Measurements from ENCODE around the gene PRKAA1. TPM values are rescaled to one million over a fixed set of nuclear protein-coding genes. Genes with fewer than 3 reads are reported as not detected.

The PRKAA1 gene
- total RNA-seq, 1 experiment from 2014 or later = 28.8 TPM

DNA sequence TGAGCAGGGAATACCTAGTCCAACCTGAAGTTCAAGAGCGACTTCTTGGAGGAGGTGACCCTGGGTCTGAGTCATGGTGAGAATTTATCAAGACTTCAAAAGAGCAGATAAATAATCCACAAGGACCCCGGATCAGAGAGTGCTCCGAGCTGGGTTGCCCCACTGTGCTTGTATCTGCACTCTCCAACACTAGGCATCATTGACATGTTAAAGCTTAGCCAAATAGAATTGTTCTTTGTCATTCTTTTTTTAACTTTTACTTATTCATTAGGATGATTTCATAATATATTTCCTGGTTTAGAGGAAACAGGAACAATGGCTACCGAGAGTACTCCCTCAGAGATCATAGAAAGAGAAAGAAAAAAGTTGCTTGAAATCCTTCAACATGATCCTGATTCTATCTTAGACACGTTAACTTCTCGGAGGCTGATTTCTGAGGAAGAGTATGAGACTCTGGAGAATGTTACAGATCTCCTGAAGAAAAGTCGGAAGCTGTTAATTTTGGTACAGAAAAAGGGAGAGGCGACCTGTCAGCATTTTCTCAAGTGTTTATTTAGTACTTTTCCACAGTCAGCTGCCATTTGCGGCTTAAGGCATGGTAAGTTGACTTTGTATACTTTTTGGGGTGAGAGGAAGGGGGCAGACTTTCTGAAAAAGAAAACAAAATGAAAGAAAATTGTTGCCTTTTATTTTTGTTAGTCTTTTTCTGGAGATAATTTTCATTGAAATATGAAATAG, 43.1 kb upstream of the PRKAA1 start, which contains the start of gene CARD6:
Gene CARD6 (plus strand): TSS at position 300 of the 738 bp plus-strand sequence. CDS start 16 bp downstream, at position 316.
- H3K36me3 Mint-ChIP-seq (ENCODE audit: insufficient read depth in 1 of 3, low read depth in 3 of 3) = no peaks in the 10 kb centered on the region
- Histone ChIP-seq H2AK5ac (ENCODE audit: insufficient read length, low read length) (no peak within 1 kb of the TSS), H3T11ph (ENCODE audit: low read length) (no peak within 1 kb of the TSS), H3K56ac (ENCODE audit: insufficient read length, low read depth, low read length) (no peak within 1 kb of the TSS), H3K4ac (ENCODE audit: low read depth, low read length) (no peak within 1 kb of the TSS), H4K5ac (ENCODE audit: insufficient read length, low read depth, low read length) (no peak within 1 kb of the TSS), H3K79me2 (ENCODE audit: insufficient read depth, low read length) (no peaks in the 10 kb centered on the region), H3K23ac (ENCODE audit: insufficient read length, low read depth, low read length) (no peak within 1 kb of the TSS), H3K18ac (ENCODE audit: insufficient read length, low read depth, low read length) (no peak within 1 kb of the TSS), H3K4me1 (ENCODE audit: insufficient read depth, low read length) (no peaks in the 10 kb centered on the region), H4K20me1 (ENCODE audit: control insufficient read depth, insufficient read depth, insufficient read length) (peaks cover 4% of the 10 kb centered on the region), H3K4me2 (ENCODE audit: insufficient read depth, insufficient read length, low read length) (peak within 1 kb of the TSS; percentile 69), H2AFZ (ENCODE audit: low read length) (peak within 1 kb of the TSS; percentile 95), H3K23me2 (ENCODE audit: insufficient read length, low read depth, low read length, poor library complexity, severe bottlenecking) (peaks cover 3% of the 10 kb centered on the region), H4K8ac (replicated peaks; ENCODE audit: insufficient read length, low read depth, low read length) (no peak within 1 kb of the TSS), H3K9me3 (ENCODE audit: control insufficient read depth, low read depth, low read length) (no peaks in the 10 kb centered on the region), H4K91ac (ENCODE audit: insufficient read length, low read depth, low read length) (no peak within 1 kb of the TSS), H3K27ac (ENCODE audit: insufficient read length, low read depth, low read length) (no peak within 1 kb of the TSS), H2BK20ac (ENCODE audit: low read depth, low read length, poor library complexity, severe bottlenecking) (no peak within 1 kb of the TSS), H3K14ac (ENCODE audit: insufficient read depth, low read length) (no peak within 1 kb of the TSS; the same call in 1 of the 2 replicates), H2BK120ac (ENCODE audit: low read depth, low read length, poor library complexity, severe bottlenecking) (no peak within 1 kb of the TSS), H2BK15ac (ENCODE audit: low read depth, low read length) (no peak within 1 kb of the TSS), H2BK5ac (ENCODE audit: insufficient read length, low read length) (no peak within 1 kb of the TSS), H3K27me3 (ENCODE audit: insufficient read depth, low read length) (no peaks in the 10 kb centered on the region), H3K79me1 (ENCODE audit: insufficient read depth, low read depth, low read length, poor library complexity, severe bottlenecking) (no peaks in the 10 kb centered on the region), H3K9ac (ENCODE audit: extremely low read depth, insufficient read length, low read length) (peak within 1 kb of the TSS; percentile 62), H2BK12ac (ENCODE audit: insufficient read length, low read depth, low read length) (no peak within 1 kb of the TSS)
- H3K9me3 Mint-ChIP-seq = no peaks in the 10 kb centered on the region; a peak in 1 of 5 replicates
- no CpG with 5 or more reads among the region's 9 CpGs for WGBS (ENCODE audit: extremely low coverage, insufficient read length, low lambda C conversion rate)
- H3K27ac Mint-ChIP-seq = peak within 1 kb of the TSS in 1 of 3 experiments; percentile 8; a peak in 2 of 7 replicates
- peaks cover 9 to 15% of the 10 kb centered on the region in 2 experiments for H3K4me1 Mint-ChIP-seq
- no peaks in the 10 kb centered on the region for H3K27me3 Mint-ChIP-seq (ENCODE audit: low read depth)
- H3K4me3 Mint-ChIP-seq = peak within 1 kb of the TSS; percentile 14 to 61; a peak in 4 of 5 replicates
- no peak for DNase-seq
- TF ChIP-seq, protein P1, sequence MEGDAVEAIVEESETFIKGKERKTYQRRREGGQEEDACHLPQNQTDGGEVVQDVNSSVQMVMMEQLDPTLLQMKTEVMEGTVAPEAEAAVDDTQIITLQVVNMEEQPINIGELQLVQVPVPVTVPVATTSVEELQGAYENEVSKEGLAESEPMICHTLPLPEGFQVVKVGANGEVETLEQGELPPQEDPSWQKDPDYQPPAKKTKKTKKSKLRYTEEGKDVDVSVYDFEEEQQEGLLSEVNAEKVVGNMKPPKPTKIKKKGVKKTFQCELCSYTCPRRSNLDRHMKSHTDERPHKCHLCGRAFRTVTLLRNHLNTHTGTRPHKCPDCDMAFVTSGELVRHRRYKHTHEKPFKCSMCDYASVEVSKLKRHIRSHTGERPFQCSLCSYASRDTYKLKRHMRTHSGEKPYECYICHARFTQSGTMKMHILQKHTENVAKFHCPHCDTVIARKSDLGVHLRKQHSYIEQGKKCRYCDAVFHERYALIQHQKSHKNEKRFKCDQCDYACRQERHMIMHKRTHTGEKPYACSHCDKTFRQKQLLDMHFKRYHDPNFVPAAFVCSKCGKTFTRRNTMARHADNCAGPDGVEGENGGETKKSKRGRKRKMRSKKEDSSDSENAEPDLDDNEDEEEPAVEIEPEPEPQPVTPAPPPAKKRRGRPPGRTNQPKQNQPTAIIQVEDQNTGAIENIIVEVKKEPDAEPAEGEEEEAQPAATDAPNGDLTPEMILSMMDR (conservative IDR thresholded peaks at IDR 0.05) = peak; percentile 38; the same call in 2 of the 3 replicates
